Stimulated activated naive CD8-positive, alpha-beta T cell treated with anti-CD3 and anti-CD28 coated beads, Interleukin-15, Interleukin-2, amounts not matched to agents 100 U/mL and 50 U/mL, for 24 hours (primary cell): ENCODE measurements around the gene KTI12.

ENCODE experiments used
- ATAC-seq: fragments of 150-1000 bp; cut with Tn5 transposase; one replicate; pipeline ENCODE4 v1.10.0; 2021
- DNase-seq: peaks from one replicate; pipeline ENCODE4 v3.0.0; 2021

KTI12 gene

DNA sequence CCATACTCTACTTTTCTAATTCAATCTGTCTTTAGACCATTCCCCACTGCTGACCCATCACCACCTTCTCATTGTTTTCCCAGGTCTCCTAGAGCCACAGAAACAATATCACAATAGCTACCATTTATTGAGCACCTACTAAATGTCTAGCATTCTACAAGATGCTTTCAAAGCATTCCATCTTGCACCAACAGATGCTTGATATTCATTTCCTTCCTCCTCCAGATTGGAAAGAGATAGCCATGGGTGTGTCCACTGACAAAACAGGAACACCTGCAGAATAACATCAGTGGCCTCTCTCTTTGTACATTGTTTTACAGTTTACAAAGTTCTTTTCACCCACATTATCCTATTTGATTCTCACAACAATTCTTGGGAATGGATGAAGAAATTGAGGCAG lies 45.4 kb downstream of the KTI12 start:
- DNase-seq (no peak), ATAC-seq (no peak)

DNA sequence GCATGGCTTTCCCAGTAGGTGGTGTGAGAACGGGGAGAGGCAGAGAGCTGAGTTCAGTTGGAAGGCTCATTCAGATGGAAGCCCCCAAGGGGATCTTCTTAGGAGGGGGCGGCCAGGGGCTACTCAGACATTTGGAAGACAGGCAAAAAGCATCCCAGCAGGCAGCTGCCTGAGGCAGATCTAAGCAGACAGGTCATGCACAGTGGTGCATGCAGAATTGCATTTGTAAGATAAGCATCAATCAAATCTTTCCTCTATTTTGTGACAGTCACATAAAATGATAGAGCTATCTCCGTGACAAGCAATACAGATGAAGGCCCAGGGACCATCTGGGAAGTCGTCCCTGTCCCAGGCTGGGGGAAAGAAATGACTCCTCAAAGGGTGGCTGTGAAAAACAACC lies 46.9 kb downstream of the KTI12 start:
- ATAC-seq, result no peak
- DNase-seq, result no peak

DNA sequence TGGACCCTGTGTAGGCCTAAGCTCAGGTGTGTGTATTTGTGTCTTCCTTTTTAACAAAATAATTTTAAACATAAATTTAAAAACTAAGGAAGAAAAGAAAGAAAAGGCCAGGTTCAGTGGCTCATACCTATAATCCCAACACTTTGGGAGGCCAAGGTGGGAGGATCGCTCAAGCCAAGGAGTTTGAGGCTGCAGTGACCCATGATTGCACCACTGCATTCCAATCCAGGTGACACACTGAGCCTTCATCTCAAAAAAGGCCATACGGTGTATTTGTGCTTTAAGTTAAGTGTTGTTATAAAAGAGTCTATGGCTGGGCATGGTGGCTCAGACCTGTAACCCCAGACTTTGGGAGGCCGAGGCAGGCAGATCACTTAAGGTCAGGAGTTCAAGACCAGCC lies 51.4 kb downstream of the KTI12 start:
- DNase-seq, result no peak
- ATAC-seq, result no peak
